Measurements from ENCODE around the gene LRRC63. TPM values are rescaled to one million over a fixed set of nuclear protein-coding genes. Genes with fewer than 3 reads are reported as not detected.

The LRRC63 gene
- total and polyA plus RNA-seq, 2 donors, result 1.2 TPM; not detected in 1

DNA sequence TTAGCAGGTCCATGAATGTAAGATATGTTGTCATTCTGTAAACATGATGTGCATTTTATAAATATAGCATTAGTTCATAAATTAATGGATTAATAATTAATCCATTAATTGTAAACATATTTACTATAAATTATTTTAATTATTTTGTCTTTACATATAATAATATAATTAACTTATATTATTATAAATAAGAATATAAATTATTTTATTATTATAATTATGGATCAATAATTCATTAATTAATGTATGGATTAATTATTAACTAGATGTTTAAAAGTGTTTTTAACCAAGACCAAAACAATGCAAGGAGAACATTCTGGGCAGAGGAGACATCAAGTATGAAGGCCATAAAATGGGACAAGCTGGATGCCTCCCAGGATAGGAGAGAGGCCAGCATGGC is 103.3 kb downstream of the LRRC63 start:
- Histone ChIP-seq H3K4me1 (ENCODE audit: insufficient read depth) (no peaks in the 10 kb centered on the region), H3K27ac (ENCODE audit: low read depth) (no peak overlapping the region), H3K36me3 (ENCODE audit: insufficient read depth) (no peaks in the 10 kb centered on the region), H3K4me3 (ENCODE audit: low read depth, low read length) (no peak overlapping the region)
- no peak for DNase-seq (ENCODE audit: extremely low spot score)

DNA sequence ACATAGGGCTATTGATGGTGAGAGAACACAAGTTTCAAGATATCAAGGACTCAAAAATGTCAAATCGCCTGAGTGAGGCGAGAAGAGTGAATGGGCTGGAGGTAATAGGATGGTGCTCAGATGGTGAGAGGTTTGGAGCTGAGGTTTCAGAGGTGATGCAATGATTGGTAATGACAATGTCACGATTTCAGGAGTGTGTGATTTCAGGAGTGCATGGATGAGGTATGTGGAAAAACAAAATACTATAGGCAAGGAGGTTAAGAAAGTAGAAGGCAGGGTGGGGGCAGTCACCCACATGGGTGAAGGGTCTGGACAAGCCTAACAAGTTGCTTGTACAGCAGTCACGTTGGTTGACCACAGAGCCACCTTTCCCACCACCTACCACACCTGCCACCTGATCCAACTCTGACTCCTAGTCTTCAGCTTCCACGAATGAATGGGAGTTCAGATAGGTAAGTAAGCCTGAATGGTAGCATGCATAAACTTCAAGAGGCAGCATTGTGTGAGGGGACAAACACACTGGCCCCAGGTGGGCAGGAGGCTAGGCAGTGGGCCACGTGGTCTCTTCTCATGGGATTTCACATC is 103.9 kb downstream of the LRRC63 start:
- Histone ChIP-seq H3K4me3 (ENCODE audit: low read depth, low read length) (no peak overlapping the region), H3K4me1 (ENCODE audit: insufficient read depth) (no peaks in the 10 kb centered on the region), H3K36me3 (ENCODE audit: insufficient read depth) (no peaks in the 10 kb centered on the region), H3K27ac (ENCODE audit: low read depth) (no peak overlapping the region)
- DNase-seq (ENCODE audit: extremely low spot score), result no peak
- 87% methylated on average over 6 of the region's 6 CpGs for WGBS

DNA sequence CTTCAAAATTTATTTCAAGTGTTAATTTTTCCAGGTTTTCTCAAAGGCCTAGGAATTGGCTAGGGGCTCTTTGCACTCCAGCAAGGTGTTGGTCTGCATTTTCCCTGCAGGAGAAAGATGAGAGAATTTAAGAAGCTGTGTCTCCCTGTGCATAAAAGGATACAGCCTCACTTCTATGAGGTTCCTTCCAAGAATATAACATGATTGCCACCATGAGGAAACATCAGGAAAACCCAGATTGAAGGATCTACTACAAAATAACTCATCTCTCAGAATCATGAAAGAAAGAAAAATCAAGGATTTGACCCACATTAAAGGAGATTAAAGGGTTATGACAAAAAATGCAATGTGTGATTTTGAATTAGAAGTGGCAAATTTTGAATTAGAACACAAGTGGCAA is 105.4 kb downstream of the LRRC63 start:
- Histone ChIP-seq H3K4me3 (ENCODE audit: low read depth, low read length) (no peak overlapping the region), H3K36me3 (ENCODE audit: insufficient read depth) (no peaks in the 10 kb centered on the region), H3K27ac (ENCODE audit: low read depth) (no peak overlapping the region), H3K4me1 (ENCODE audit: insufficient read depth) (no peaks in the 10 kb centered on the region)
- no peak for DNase-seq (ENCODE audit: extremely low spot score)

DNA sequence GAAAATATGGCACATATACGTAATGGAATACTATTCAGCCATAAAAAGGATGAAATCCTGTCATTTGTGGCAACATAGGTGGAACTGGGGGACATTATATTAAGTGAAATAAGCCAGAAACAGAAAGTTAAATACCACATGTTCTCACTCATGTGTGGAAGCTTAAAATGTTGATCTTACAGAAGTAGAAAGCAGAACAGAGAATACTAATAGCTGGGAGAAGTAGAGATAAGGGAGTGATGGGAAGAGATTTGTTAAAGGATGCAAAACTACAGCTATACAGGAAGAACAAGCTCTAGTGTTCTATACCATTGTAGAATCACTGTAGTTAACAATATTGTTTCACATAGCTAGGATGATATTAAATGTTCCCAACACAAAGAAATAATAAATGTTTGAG is 107.3 kb downstream of the LRRC63 start:
- no peak overlapping the region for H3K27ac ChIP-seq (ENCODE audit: low read depth)
- no peak for DNase-seq (ENCODE audit: extremely low spot score)
- no peaks in the 10 kb centered on the region for H3K36me3 ChIP-seq (ENCODE audit: insufficient read depth)
- 85% methylated on average over 1 of the region's 1 CpG for WGBS
- H3K4me3 ChIP-seq (ENCODE audit: low read depth, low read length), result no peak overlapping the region
- H3K4me1 ChIP-seq (ENCODE audit: insufficient read depth), result no peaks in the 10 kb centered on the region

DNA sequence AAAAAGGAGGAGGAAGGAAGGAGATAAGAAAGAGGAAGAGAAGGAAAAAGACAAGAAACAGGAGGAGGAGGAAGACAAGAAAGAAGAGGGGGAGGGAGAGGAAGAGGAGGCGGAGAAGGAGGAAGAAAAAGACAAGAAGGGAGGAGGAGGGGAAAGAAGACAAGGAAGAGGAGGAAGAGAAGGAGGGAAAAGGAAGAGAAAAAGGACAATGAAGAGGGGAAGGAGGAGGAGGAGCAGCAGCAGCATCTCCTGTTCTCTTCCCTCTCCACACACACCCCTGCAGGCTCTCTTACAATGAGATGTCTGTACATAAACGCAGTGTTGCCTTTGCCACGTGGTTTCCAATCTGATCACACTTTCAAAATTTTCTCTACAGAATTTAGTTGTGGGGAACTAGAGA is 108.7 kb downstream of the LRRC63 start:
- H3K4me1 ChIP-seq (ENCODE audit: insufficient read depth), result no peaks in the 10 kb centered on the region
- no peak overlapping the region for H3K27ac ChIP-seq (ENCODE audit: low read depth)
- no peaks in the 10 kb centered on the region for H3K36me3 ChIP-seq (ENCODE audit: insufficient read depth)
- no peak overlapping the region for H3K4me3 ChIP-seq (ENCODE audit: low read depth, low read length)
- no peak for DNase-seq (ENCODE audit: extremely low spot score)
- 75% methylated on average over 3 of the region's 3 CpGs for WGBS

DNA sequence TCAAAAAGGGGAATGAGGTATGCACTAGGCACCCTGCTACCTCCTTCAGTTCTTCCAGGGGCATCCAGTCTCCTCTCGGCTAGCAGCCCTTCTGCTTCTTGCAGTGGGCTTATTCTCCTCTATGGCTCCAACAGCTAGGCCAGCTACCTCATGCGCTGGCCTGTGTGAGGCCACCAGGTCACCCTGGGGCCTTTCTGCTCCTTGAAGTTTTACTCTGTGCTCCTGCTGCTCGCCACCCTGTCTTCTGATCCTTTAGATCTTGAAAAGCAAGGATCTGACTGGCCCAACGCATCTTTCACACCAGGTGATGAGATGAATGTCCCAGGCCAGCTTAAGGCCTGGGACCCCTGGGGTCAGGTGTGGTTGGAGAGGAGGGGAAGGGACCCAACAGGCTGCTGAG is 109.1 kb downstream of the LRRC63 start:
- H3K27ac ChIP-seq (ENCODE audit: low read depth), result no peak overlapping the region
- no peaks in the 10 kb centered on the region for H3K4me1 ChIP-seq (ENCODE audit: insufficient read depth)
- no peak overlapping the region for H3K4me3 ChIP-seq (ENCODE audit: low read depth, low read length)
- DNase-seq (ENCODE audit: extremely low spot score), result no peak
- WGBS, result 89% methylated on average over 4 of the region's 4 CpGs
- no peaks in the 10 kb centered on the region for H3K36me3 ChIP-seq (ENCODE audit: insufficient read depth)

DNA sequence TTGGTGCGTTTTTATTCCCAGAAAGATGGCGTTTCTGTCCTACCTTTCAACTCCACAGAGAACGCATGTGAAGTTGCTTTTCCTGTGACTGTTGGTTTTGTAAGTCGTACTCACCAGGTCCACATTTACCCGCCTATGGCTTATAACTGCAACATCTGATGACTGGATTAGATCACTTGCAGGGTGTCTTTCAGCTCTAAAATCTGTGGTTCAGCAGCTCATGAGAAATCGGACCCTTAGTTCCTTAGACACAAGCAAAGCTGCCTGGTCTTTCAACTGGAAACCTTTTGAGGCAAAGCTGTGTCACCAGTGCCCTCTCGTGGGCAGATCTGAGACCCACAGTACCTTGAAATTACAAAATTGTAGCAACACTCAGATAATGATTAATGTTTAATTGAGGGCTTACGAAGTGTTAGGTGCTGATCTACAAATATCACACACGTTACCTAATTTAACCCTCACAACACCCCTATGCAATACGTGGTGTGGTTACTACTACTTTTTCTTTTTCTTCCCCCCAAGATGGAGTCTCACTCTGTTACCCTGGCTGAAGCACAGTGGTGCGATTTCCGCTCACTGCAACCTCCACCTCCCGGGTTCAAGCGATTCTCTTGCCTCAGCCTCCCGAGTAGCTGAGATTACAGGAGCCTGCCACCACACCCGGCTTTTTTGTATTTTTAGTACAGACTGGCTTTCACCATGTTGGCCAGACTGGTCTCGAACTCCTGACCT is 109.9 kb downstream of the LRRC63 start:
- Histone ChIP-seq H3K36me3 (ENCODE audit: insufficient read depth) (no peaks in the 10 kb centered on the region), H3K4me3 (ENCODE audit: low read depth, low read length) (no peak overlapping the region), H3K4me1 (ENCODE audit: insufficient read depth) (no peaks in the 10 kb centered on the region), H3K27ac (ENCODE audit: low read depth) (no peak overlapping the region)
- 61% methylated on average over 17 of the region's 17 CpGs for WGBS
- DNase-seq (ENCODE audit: extremely low spot score), result no peak

DNA sequence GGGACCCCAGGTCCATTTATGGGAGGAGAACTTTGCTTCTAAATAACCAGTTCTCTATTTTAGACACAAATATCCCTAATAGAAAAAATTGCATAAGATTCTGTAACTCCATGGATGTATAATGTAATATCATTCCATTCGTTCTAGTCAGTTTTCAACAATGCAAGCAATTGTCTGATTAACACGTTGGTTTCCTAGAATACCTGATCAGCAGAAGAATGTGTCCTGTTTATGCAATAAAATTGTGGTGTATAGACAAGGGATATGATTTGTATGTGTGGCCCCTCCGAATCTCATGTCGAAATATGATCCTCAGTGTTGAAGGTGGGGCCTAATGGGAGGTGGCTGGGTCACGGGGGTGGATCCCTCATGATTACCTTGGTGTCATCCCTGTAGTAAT is 113.2 kb downstream of the LRRC63 start:
- Histone ChIP-seq H3K36me3 (ENCODE audit: insufficient read depth) (no peaks in the 10 kb centered on the region), H3K27ac (ENCODE audit: low read depth) (no peak overlapping the region), H3K4me3 (ENCODE audit: low read depth, low read length) (no peak overlapping the region), H3K4me1 (ENCODE audit: insufficient read depth) (no peaks in the 10 kb centered on the region)
- 77% methylated on average over 5 of the region's 5 CpGs for WGBS
- DNase-seq (ENCODE audit: extremely low spot score), result no peak

Small RNA genes lying within 50 kb of the gene (small RNA-seq; reads per million reads assigned to genes)
- not detected for gene RN7SKP5
- gene RN7SL288P, result not detected

Other genes with a start within 250 kb of the LRRC63 start
- gene ZC3H13, start 159.2 kb upstream of the LRRC63 start, total RNA-seq, result 47.3 TPM
- gene ZC3H13, start 159.2 kb upstream of the LRRC63 start, polyA plus RNA-seq, result 24.1 TPM
- not detected for gene CPB2, start 106.9 kb upstream of the LRRC63 start, total RNA-seq
- gene CPB2, start 106.9 kb upstream of the LRRC63 start, polyA plus RNA-seq, result 0.24 TPM
- 43.5 TPM for gene LCP1, start 29.8 kb upstream of the LRRC63 start, total RNA-seq
- 26.7 TPM for gene LCP1, start 29.8 kb upstream of the LRRC63 start, polyA plus RNA-seq
- gene RUBCNL, start 175.3 kb downstream of the LRRC63 start, total RNA-seq, result 9.3 TPM
- 0.63 TPM for gene RUBCNL, start 175.3 kb downstream of the LRRC63 start, polyA plus RNA-seq